ENCODE measurements around the gene KDM5C.

The KDM5C gene

DNA sequence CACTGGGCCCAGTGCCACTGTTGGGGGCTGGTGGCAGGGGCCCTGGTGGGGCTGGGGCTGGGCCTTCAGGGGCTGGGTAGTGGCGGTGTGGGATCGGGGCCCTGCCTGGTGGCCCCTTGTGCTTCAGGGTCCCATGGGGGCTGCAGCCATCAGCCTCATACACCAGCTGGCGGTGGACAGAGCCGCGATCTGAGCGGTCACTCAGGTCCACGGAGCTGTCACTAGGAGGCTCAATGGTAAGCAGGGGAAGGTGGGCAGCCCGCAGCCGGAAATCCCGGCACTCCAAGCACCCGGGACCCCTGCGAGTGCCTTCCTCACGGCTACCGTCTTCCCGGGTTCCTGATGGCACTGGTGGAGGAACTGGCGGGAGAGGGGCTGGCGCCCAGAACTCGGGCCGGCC is 25.5 kb upstream of the KDM5C start:
- DNase-seq (ENCODE audit: low read depth in 2 of 2) = no peak

DNA sequence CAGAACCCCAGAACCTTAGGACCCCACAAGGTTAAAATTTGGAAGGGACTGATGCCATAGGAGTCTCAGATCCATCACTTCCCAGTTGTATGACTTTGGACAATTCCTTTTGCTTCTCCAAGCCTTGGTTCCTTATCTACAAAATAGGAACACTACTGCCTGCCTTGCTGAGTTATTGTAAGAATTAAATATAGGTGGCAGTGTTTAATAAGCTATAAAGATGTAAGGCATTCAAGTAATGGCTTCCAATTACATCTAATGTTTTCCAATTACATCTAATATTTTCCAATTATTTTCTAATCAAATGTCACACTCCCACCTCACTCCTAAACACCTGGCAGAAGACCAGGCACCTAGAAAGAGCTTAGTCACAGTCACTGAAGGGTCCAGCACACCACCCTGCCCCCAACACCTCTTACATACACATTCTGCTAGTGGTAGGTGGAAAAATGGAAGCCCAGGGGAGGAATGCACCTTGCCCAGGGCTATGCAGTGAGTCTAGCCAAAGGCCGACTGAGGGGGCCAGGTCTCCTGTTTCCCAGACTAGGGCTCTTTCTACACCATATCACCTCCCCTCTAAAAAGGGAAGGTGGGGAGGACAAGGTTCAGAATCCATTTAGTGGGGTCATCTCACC is 24.5 kb upstream of the KDM5C start:
- DNase-seq (ENCODE audit: low read depth in 2 of 2) = no peak

DNA sequence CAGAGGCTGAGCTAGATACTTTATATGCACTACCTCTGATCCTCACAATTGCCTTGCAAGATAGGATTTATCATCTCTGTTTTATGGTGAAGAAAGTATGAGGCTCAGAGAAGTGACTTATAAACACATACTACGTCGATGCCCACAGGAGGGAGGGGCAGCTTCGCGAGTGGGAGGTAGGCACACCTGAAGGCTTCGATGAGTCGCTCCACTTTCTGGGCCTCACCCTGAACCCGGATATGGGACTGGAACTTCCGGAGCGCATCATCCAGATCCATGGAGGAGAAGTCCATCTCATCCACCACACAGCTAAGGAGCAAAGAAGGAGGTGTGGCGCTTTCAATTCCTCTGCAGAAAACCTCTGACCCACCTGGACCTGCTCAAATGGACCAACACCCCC is 22.9 kb upstream of the KDM5C start:
- DNase-seq (ENCODE audit: low read depth in 2 of 2) = no peak

DNA sequence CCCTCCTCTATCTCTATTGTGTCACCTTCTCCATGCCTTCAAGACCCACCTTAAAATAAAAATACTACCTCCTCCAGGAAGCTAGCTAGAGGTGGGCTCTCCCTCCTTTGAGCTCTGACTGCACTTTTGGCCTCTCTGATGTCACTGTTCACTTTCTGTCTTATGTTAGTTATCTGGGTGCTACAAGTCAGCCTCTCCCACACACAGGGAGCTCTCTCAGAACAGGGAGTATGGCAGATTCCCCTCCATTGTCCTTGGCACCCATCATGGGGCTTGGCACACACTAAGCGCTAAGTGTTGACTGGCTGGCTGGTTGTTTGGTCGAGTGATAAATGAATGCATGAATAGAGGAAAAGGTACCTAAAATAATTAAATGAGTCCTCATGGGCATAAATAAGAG is 21.2 kb upstream of the KDM5C start:
- no peak for DNase-seq (ENCODE audit: low read depth in 2 of 2)

DNA sequence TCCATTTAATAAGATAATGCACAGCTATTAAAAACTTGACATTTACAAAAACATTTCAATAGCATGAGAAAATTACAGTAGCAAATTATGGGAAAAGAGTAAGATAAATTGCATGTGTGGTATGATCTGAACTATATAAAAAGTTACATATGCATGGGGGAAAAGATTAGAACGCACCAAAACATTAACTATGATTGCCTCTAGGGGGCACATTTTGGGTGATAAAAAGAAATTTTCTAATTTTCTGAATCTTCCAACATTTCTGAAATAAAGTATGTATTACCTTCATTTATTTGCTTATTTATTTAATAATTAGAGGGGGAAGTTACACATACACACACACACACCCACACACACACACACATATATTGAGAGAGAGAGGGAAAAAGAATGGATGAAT is 19.6 kb upstream of the KDM5C start:
- no peak for DNase-seq (ENCODE audit: low read depth in 2 of 2)

DNA sequence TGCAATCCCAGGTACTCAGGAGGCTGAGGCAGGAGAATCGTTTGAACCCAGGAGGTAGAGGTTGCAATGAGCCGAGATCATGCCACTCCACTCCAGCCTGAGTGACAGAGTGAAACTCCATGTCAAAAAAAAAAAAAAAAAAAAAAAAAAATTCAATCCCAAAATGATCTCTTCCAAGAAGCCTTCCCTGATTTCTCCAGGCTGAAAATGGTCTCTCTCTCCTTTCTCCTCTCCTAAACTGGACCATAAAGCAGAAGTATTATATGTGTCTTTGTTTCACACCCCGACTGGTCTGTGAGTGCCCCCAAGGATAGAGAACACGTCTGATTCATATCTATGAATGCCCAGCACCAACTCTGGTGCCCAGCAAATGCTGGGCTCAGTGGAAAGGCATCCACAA is 17.3 kb upstream of the KDM5C start:
- DNase-seq (ENCODE audit: low read depth in 2 of 2) = no peak

DNA sequence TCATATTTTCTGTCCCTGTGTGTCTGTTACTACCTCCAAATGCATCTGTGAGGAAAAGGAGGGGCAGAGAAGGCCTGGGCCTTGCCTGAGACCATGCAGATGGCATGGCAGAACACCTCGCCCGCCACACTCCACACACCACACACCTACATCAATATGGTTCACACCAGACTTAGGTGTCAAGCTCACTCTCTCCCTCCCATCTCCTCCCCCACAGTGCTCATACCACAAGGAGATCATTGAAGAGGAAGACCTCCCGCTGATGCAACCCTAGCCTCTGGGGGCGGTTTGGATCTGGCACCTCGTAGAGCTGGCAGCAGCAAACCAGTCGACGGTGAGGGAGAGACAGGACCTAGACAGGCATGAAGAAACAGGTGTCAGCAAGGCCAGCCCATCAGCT is 16.6 kb upstream of the KDM5C start:
- no peak for DNase-seq (ENCODE audit: low read depth in 2 of 2)

DNA sequence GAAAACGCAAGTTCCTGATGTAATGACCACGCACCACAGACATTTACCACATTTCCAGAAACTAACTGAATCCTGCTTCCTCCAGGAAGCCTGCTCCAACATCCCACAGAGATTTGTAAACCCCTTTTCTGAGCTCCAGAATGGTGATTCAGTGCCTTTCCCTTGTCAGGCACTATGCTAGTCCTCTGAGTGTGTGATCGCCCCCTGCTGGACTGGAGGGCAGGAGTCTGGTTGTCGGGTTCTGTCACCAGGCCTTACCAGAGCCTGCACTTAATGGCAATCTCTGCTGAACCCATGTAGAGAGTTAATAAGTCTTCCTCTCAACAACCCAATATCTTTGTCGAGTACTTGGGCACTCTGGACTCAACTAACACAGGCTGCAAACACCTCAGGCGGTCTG is 14.5 kb upstream of the KDM5C start:
- DNase-seq (ENCODE audit: low read depth in 2 of 2) = peak in 1 of 2 donors; percentile 31

DNA sequence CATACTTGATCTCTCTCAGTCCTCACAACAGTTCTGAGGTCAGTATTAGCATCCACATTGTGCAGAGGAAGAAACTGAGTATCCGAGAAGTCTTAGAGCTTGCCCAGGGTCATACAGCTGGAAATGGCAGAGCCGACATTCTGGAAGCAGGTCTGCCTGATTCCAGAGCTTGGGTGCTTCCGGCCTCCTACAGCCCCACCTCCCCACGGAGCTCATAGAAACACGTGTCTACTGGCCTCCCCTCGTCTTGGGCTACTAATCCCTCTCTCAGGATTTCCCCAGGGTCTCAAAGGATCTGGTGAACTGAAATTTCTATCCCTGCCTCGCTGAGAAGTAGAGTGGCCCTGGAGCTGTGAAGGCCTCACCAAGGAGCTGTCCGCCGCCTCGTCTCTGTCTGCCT is 12.0 kb upstream of the KDM5C start:
- no peak for DNase-seq (ENCODE audit: low read depth in 2 of 2)

DNA sequence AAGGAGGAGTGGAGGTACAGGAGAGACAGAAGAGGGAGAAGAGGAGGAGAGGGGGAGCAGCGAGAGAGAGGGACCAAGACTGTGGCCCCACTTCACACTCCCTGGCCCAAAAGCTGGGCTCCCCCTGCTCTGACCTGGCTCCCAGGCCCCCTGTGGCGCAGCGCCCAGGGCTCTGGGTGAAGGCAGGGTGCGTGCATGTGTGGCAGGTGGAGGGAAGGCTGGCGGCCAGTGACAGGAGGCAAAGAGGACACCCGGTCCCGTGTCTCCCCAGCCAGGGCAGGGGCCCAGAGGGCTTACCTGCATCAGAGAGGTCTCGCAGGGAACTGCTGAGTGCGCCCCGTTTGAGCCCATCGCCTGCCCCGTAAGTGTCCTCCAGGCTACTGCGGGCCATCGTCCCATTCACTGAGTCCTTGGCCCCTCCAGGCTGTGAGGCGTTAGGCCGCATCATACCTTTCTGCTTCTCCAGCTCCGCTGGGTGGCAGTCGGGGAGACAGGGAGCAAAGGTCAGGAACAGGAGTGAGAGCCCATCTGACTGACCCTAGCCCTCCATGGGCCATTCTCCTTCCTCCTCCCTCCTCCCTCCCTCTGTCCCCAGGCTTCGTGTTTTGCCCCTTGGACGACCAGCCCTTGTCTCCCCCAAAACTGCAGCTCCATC is 11.1 kb upstream of the KDM5C start:
- DNase-seq (ENCODE audit: low read depth in 2 of 2) = no peak

DNA sequence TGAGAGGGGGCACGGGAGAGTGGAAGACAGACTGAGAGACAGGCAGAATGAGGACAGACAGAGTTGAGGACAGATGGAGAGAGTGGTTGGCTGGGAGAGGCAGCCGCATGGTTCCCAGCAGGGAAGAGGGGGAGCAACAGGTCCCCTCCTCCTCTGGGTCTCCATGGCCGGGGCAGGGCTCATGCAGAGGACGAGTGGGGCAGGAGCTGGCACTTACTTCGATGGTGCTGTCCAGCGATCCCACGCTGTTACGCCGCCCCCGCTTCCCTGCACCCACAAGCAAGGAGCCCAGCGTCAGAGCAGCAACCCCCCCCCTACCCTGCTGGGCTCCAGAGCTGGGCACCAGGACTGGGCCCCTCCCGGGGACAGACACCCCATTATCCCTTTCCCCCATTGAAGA is 10.6 kb upstream of the KDM5C start:
- DNase-seq (ENCODE audit: low read depth in 2 of 2) = no peak

DNA sequence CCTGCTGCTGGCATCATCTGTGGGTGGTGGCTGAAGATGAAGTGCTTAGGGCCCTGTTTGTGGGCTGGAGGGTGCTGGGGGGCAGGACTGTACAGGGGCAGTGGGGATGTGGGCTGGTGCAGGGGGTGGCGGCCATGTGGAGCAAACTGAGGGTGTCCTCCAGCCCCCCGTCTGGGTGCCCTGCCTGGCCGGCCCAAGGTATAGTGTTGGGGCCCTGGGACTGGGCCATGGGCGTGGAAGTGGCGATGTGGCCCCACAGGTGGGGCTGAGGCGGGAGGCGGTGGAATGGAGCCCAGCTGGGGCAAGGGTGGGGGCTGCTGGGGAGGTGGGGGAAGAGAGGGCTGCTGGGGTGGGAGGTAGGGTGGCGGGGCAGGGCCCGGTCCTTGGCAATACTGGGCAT is 9.5 kb upstream of the KDM5C start:
- no peak for DNase-seq (ENCODE audit: low read depth in 2 of 2)

DNA sequence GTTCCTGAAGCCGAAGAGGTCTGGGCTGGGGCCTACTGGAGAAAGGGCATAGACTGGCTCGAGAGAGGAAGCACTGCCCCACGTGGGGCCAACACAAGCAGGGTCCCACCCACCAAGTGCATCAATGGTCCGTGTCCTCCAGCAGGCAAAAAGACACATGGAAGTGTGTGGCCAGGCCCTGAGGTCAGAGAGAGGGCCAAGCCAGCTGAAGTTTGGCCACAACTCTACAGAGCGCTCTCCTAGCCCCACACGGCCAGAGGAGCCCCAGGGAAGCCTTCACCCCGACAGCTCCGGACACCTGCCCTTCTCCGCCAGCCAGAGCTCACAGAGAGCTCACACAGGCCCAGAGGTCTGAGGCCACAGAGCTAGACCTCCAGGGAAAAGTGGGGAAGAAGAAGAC is 8.5 kb upstream of the KDM5C start:
- no peak for DNase-seq (ENCODE audit: low read depth in 2 of 2)

DNA sequence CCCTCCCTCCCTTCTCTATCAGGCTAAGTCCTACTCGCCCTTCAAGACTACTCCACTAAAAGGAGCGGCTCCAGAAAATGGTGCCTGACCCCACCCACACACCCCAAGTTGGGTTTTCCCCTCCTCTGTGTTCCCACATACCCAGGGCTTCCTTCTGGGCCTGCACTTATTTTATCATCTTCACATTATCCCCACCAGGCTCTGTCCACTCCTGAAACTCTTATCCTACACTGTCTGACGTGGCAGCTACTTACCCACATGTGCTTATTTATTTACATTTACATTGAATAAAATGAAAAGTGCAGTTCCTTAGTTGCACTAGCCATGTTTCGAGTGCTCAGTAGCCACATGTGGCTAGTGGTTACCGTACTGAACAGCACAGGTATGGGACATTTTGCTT is 5.1 kb upstream of the KDM5C start:
- DNase-seq (ENCODE audit: low read depth in 2 of 2) = no peak

DNA sequence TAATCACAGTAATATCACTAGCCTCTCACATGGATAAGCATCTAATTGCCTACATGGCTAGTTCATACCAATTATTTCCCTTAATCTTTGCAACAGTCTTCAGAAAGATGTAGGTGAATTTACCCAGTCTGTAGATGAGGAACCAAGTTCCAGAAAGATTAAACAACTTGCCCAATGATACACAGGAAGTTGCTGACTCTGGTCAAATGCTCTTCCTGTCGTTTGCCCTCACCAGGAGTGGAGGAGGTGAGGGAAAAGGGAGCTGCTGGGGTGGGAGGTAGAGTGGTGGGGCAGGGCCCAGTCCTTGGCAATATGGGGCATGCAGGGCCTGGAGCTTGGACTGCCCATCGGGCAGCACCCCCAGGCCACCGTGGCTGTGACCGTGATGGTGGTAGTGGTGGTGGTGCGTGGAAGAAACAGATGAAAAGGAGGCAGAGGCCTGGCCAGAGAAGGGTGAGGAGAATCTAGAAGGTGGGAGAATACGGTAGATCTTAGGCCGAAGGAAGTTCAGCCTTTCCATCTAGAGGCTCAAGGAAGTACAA is 2.3 kb upstream of the KDM5C start:
- no peak for DNase-seq (ENCODE audit: low read depth in 2 of 2)

DNA sequence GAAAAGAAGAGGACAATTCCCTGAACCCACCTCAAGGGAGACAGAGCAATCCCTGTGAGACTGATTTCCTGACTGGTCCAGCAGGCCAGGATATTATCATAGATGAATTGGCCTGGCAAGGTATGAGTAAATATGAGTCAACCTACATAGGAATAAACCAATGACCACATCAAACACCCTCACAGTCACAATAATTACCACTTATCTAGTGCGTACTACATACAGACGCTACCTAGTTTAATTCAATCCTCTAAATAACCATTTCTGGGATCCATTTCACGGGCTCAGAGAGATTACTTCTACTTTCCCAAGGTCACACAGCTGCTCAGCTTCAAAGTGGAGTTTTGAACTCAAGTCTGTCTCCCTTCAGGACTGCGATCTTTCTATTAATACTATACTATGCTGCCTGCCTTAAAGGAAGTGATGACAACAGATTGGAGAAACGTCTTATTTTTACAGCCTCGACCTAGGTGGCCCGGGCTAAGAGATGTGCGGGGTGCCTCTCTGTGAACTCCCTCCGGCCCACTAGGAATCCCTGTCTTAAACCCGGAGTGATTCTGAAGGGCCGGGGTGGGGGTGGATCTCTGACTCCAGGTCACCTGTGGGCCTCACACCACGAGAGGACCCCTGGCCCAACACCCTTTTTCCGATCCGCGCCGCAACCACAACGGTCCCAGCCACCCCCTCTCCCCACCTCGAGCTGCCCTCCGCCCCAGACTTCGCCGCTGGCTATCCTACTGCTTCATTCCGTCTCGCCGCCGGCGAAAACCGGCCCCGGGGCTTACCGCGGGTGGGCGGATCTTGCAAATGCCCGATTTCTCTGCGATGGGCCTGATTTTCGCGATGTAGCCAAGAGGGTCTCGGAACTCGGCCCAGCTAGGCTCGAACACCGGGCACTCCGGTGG is 800 bp downstream of the KDM5C start:
- DNase-seq (ENCODE audit: low read depth in 2 of 2) = peak in 1 of 2 donors; percentile 1

DNA sequence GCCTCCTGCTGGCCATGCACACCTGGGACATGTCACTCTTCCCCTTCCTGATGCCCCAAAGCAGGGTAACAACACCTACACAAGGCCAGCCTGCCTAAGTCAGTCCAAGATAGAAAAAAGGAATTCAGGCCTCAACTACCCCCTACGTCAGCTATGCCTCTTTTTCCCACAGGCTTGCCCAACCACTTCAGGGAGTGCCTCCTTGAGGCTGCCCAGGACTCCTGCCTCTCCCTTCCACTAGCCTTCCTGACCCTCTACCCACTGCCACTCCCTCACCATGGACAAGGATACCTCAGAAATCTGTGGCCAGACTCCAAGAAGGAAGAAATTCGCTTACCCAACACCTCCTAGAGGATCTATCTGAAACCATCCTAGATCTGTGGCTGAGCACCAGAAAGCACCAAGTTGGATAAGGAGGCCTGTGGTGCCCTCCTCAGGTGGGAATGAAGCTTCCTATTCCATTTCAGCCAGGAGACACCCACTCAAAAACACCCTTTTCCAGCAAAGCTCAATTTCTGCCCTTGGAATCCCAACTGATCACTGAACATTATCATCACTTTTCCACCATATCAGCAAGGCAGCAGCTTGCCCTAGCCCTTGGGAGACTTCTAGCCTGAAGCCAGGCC is 1.8 kb downstream of the KDM5C start:
- no peak for DNase-seq (ENCODE audit: low read depth in 2 of 2)

DNA sequence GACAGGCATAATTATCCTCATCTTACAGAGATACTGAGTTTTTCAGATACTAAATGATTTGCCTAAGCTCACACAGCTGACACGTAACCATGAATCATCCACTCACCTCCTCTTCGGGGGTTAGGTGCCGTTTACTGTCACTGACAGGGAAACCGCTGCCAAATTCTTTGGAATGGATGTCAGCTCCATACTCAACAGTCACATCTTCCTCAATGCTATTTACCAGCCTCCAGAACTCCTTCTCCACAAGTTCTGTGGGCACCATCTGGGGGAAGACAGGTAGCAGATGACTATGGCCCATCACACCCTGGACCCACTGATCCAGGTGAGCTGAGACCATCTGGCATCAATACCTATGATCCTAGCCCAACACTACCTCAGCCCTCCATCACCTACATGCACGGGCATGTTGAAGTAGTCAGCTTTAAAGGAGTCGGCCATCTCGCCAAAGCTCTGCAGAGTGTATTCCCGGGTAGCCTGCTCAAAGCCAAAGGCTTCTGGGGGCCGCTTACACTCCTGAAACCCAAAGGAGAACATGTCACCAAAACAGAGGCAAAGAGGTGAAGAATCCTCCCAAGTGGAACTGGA is 13.5 kb downstream of the KDM5C start:
- no peak for DNase-seq (ENCODE audit: low read depth in 2 of 2)

DNA sequence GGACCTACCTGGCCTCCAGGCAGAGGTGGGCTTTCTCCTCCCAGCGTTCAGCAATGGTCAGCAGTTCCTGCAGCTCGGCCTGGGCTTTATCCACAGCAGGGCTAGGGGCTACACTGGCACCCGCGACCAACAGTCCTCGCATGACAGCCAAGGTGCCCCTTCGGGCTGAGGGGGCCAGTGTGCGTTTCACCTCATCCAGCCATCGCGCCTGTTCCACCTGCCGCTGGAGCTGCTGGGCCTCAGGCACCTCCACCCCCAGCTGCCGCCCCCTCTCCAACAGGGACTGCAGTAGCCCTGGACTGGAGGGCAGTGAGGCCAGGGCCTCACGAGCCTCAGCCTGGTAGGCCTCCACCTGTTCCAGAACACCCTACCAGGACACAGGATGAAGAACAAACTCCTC is 28.3 kb downstream of the KDM5C start:
- DNase-seq (ENCODE audit: low read depth in 2 of 2) = no peak

DNA sequence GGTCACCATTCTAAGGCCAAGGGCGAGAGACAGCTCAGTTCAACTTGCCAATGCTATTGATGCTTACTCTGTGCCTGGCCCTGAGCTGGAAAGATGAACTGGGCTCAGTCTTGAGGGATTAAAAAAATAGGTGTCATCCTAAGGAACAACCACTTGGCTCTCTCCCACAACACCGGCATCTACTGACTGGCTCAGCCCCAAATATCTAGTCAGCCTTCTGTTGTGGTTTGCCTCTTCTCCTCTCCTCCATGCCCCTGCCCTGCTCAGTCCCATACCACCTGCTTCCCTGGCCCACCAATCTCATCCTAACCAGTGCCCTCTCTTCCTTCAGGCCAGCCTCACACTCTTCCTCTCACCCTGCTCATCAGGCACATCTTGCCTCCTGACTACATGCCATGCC is 29.6 kb downstream of the KDM5C start:
- DNase-seq (ENCODE audit: low read depth in 2 of 2) = no peak

DNA sequence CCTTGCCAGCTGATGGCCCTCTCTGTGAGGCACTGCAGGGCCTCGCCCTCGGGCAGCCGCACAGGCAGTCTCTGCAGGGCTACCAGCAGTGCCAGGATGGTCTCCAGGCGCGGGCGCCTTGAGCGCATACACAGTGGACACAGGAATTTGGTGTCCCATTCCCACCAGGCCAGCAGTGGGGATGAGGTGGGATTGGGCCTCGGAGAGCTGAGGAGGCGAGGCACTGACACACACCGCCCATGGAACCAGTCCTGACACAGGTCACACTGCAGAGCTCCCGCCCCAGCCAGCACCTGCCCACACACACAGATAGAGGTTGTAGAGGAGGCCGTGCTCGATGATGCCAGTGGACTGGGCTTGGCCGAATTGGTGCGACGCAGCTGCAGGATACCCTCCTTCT is 30.7 kb downstream of the KDM5C start:
- DNase-seq (ENCODE audit: low read depth in 2 of 2) = no peak

DNA sequence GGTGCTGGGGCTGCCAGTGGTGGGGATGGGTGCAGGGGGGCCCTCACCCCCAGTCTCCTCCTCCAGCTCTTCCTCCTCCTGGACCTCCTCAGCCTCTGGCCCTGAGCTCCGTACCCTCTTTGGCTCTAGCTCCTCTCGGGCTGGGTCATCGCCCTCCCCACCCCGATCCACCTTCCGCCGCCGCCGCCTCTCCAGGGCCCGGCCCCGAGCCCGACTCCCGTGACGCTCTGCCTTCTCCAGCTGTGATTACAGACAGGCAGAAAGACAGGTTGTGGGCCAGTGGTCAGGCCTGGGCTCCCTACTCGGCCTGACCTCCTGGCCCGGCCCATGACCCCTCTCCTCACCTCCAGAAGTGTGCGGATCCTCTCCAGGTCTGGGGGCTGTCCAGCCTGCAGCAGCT is 31.9 kb downstream of the KDM5C start:
- DNase-seq (ENCODE audit: low read depth in 2 of 2) = no peak

Data from stimulated activated CD8-positive, alpha-beta memory T cell treated with anti-CD3 and anti-CD28 coated beads, Interleukin-2, amount 100 ng/mL, for 1 hour (primary cell).